Medulla oblongata (tissue), 1 donor: ENCODE data around the gene DDX28.
"Not testable (repeated sequence)": the region's sequence is repeated elsewhere in the genome, so short reads cannot be mapped to it uniquely, and the experiment has no call there.

Experiments used
- DNase-seq: peaks from one replicate; pipeline ENCODE4 v3.0.0-alpha.2; 2015; ENCODE audit errors: extremely low spot score

The DDX28 gene

GRCh38 chr16:68037841-68038597 is 15.0 kb upstream of the DDX28 start:
- DNase-seq = peak; percentile 6

- DNase-seq = no peak
These were observed 12.2 kb upstream of the DDX28 start for GRCh38 chr16:68035227-68035626.

GRCh38 chr16:68033101-68033500 is 10.1 kb upstream of the DDX28 start:
- no peak for DNase-seq

GRCh38 chr16:68031951-68032350 is 8.9 kb upstream of the DDX28 start:
- no peak for DNase-seq

GRCh38 chr16:68030108-68030507 is 7.1 kb upstream of the DDX28 start:
- DNase-seq = not testable (repeated sequence)

GRCh38 chr16:68028996-68029395 is 6.0 kb upstream of the DDX28 start:
- no peak for DNase-seq

- no peak for DNase-seq
These were observed 729 bp downstream of the DDX28 start for GRCh38 chr16:68022278-68022727.

GRCh38 chr16:68021490-68021889 is 1.5 kb downstream of the DDX28 start:
- DNase-seq = no peak

GRCh38 chr16:68019167-68019680 is 3.8 kb downstream of the DDX28 start:
- no peak for DNase-seq

- no peak for DNase-seq
These were observed 7.4 kb downstream of the DDX28 start, which contains the start of gene DPEP2NB for GRCh38 chr16:68015681-68016080. Gene DPEP2NB, minus strand, starts transcription at chr16:68015911. Its CDS starts 141 bp downstream, at chr16:68015770.

- DNase-seq = no peak
These were observed 9.6 kb downstream of the DDX28 start for GRCh38 chr16:68013440-68013839.

GRCh38 chr16:68009872-68010271 is 13.2 kb downstream of the DDX28 start:
- not testable (repeated sequence) for DNase-seq

- DNase-seq = no peak
These were observed 13.8 kb downstream of the DDX28 start for GRCh38 chr16:68009157-68009735.

GRCh38 chr16:68005786-68006286 is 17.2 kb downstream of the DDX28 start:
- DNase-seq = peak; percentile 79

- no peak for DNase-seq
These were observed 17.8 kb downstream of the DDX28 start for GRCh38 chr16:68005211-68005610.

- no peak for DNase-seq
These were observed 20.0 kb downstream of the DDX28 start for GRCh38 chr16:68003031-68003430.

- no peak for DNase-seq
These were observed 22.6 kb downstream of the DDX28 start for GRCh38 chr16:68000450-68000849.

GRCh38 chr16:67999985-68000384 is 23.0 kb downstream of the DDX28 start:
- no peak for DNase-seq

- peak; percentile 71 for DNase-seq
These were observed 24.0 kb downstream of the DDX28 start, which contains the start of gene DPEP2 for GRCh38 chr16:67998779-67999688. Gene DPEP2, minus strand, starts transcription at chr16:67999484. Its CDS starts 6,272 bp downstream, at chr16:67993212.

- not testable (repeated sequence) for DNase-seq
These were observed 24.7 kb downstream of the DDX28 start for GRCh38 chr16:67998231-67998778.

GRCh38 chr16:67996666-67997065 is 26.4 kb downstream of the DDX28 start:
- DNase-seq = no peak
